Right atrium auricular region (tissue), 2 donors: ENCODE results near the gene KLF5. TPM values are rescaled to one million over a fixed set of nuclear protein-coding genes. Genes with fewer than 3 reads are reported as not detected.

Experiments
- DNase-seq: peaks from one replicate; pipeline ENCODE4 v3.0.0-alpha.2; 2019; ENCODE audit warnings: low spot score
- H3K27ac ChIP-seq, 2 donors: fragments of 200-600 bp; sonication (generic); 1 replicate in 1 of 2; 2 replicates in 1 of 2; pipeline ENCODE4 v1.5.1; 2016 to 2019
- H3K27me3 ChIP-seq, 2 donors: fragments of 200-600 bp; sonication (generic); one replicate each; pipeline versions ENCODE4 v1.5.1 to v1.6.0; 2017 to 2019
- H3K36me3 ChIP-seq: fragments of 200-600 bp; sonication (generic); one replicate; pipeline ENCODE4 v1.5.1; 2016
- H3K4me1 ChIP-seq, 2 donors: fragments of 200-600 bp; sonication (generic); one replicate each; pipeline versions ENCODE4 v1.5.1 to v1.6.0; 2017 to 2019
- H3K4me3 ChIP-seq, 2 donors: fragments of 200-600 bp; sonication (generic); 1 replicate in 1 of 2; 2 replicates in 1 of 2; pipeline ENCODE4 v1.5.1; 2017 to 2019; ENCODE audit warnings: mild to moderate bottlenecking in 1 of 2, moderate library complexity in 1 of 2
- H3K9me3 ChIP-seq, 2 donors: fragments of 200-600 bp; sonication (generic); one replicate each; pipeline ENCODE4 v1.5.1; 2019
- CTCF ChIP-seq, 2 donors: fragments of 200-600 bp; sonication (generic); IDR thresholded peaks; one replicate each; pipeline ENCODE4 v1.5.1; 2019; ENCODE audit warnings: antibody characterized with exemption in 2 of 2
- total RNA-seq, 2 donors: library from RNA; depleted of rRNA; stranded (reverse); fragments of >200 nt; gene quantifications; one replicate each; pipeline ENCODE4 v1.1.0, GENCODE V29; 2016

Gene KLF5
- total RNA-seq, 2 donors from 2014 or later: 1.7 to 2.8 TPM

GRCh38 chr13:73079359-73079758 lies 20.6 kb downstream of the KLF5 start:
- H3K27ac ChIP-seq: no peak overlapping the region
- no peaks in the 10 kb centered on the region for H3K36me3 ChIP-seq
- no peak overlapping the region for H3K4me3 ChIP-seq
- H3K9me3 ChIP-seq: no peaks in the 10 kb centered on the region
- no peak for TF ChIP-seq CTCF (IDR thresholded peaks at IDR 0.05)
- no peaks in the 10 kb centered on the region for H3K4me1 ChIP-seq
- no peaks in the 10 kb centered on the region for H3K27me3 ChIP-seq
- no peak for DNase-seq

- Histone ChIP-seq H3K27me3 (no peaks in the 10 kb centered on the region), H3K4me3 (no peak overlapping the region), H3K9me3 (no peaks in the 10 kb centered on the region), H3K36me3 (no peaks in the 10 kb centered on the region), H3K27ac (no peak overlapping the region), H3K4me1 (no peaks in the 10 kb centered on the region)
- no peak for TF ChIP-seq CTCF (IDR thresholded peaks at IDR 0.05)
- no peak for DNase-seq
Measured at GRCh38 chr13:73081256-73081915, 22.6 kb downstream of the KLF5 start.

GRCh38 chr13:73082471-73082870 lies 23.7 kb downstream of the KLF5 start:
- H3K9me3 ChIP-seq: no peaks in the 10 kb centered on the region
- no peak for DNase-seq

GRCh38 chr13:73082895-73083294 lies 24.1 kb downstream of the KLF5 start:
- H3K4me3 ChIP-seq: no peak overlapping the region
- no peak for TF ChIP-seq CTCF (IDR thresholded peaks at IDR 0.05)
- no peaks in the 10 kb centered on the region for H3K4me1 ChIP-seq
- no peak overlapping the region for H3K27ac ChIP-seq
- peaks cover 0 to under 1% of the 10 kb centered on the region in 2 donors for H3K9me3 ChIP-seq
- no peak for DNase-seq
- H3K27me3 ChIP-seq: no peaks in the 10 kb centered on the region
- H3K36me3 ChIP-seq: no peaks in the 10 kb centered on the region

More at GRCh38 chr13:73082471-73082870, 23.7 kb downstream of the KLF5 start:
- Histone ChIP-seq H3K4me3 (no peak overlapping the region), H3K27ac (no peak overlapping the region), H3K27me3 (no peaks in the 10 kb centered on the region), H3K36me3 (no peaks in the 10 kb centered on the region), H3K4me1 (no peaks in the 10 kb centered on the region)
- TF ChIP-seq CTCF (IDR thresholded peaks at IDR 0.05): no peak

- peaks cover 0 to 17% of the 10 kb centered on the region in 2 donors for H3K9me3 ChIP-seq
- no peaks in the 10 kb centered on the region for H3K27me3 ChIP-seq
- H3K4me1 ChIP-seq: no peaks in the 10 kb centered on the region
- no peaks in the 10 kb centered on the region for H3K36me3 ChIP-seq
- no peak for TF ChIP-seq CTCF (IDR thresholded peaks at IDR 0.05)
- no peak for DNase-seq
- H3K4me3 ChIP-seq: no peak overlapping the region
- no peak overlapping the region for H3K27ac ChIP-seq
Measured at GRCh38 chr13:73088332-73088935, 29.6 kb downstream of the KLF5 start.
